GM12878 (cell line): ENCODE results near the gene ATXN7L1. TPM values are rescaled to one million over a fixed set of nuclear protein-coding genes. Genes with fewer than 3 reads are reported as not detected.

Experiments
- ATAC-seq: fragments of 200-7000 bp; cut with Tn5 transposase; 3 replicates; pipeline ENCODE4 v1.9.1; 2020; ENCODE audit warnings: mild to moderate bottlenecking, moderate library complexity
- BruUV-seq: library from RNA; stranded (reverse); fragments of 400-500 nt; replicated peaks from 2 replicates; lab custom pipeline; 2021; lab: Mats Ljungman, UMichigan
- CTCF ChIA-PET: fragments of 300-600 bp; sonication (Branson Sonifier 250); formaldehyde crosslinking; extraction: SDS; loops from one replicate; lab custom pipeline; 2021; ENCODE audit warnings: inconsistent platforms; lab: Yijun Ruan, JAX
- POLR2A ChIA-PET: fragments of 350-600 bp; formaldehyde crosslinking; extraction: SDS; loops from one replicate; lab custom pipeline; 2021; ENCODE audit warnings: inconsistent platforms; lab: Charles Lee
- RAD21 ChIA-PET: fragments of 300-600 bp; sonication (Branson Sonifier 250); formaldehyde crosslinking; loops from one replicate; lab custom pipeline; 2023; ENCODE audit warnings: antibody characterized with exemption; ENCODE audit not compliant: unreplicated experiment; lab: Charles Lee
- SMC1A ChIA-PET: fragments of 300-600 bp; sonication (Branson Sonifier 250); formaldehyde crosslinking; loops from one replicate; lab custom pipeline; 2023; ENCODE audit not compliant: unreplicated experiment, uncharacterized antibody; lab: Charles Lee
- DNase-seq: peaks from one replicate; pipeline ENCODE4 v3.0.0-alpha.2; 2011; ENCODE audit warnings: low read depth, low spot score
- FAIRE-seq: peaks from 3 replicates; lab custom pipeline; 2011; peaks lifted over from hg19 to GRCh38; lab: Jason Lieb, UNC
- H2AFZ ChIP-seq: 2 replicates; pipeline ENCODE4 v1.6.0; 2011; ENCODE audit warnings: low read depth, low read length, control low read depth; ENCODE audit not compliant: control insufficient read depth
- H3K27ac ChIP-seq: 2 replicates; pipeline ENCODE4 v1.5.1; 2011; ENCODE audit warnings: control low read depth; ENCODE audit not compliant: control insufficient read depth, insufficient read depth
- H3K27me3 ChIP-seq, 2 experiments: replicated peaks in 1 of 2; 2 replicates each; pipeline versions ENCODE4 v1.6.0 to v1.6.1; 2011; ENCODE audit warnings: low read length in 1 of 2; ENCODE audit not compliant: control insufficient read depth in 2 of 2, insufficient read depth in 2 of 2
- H3K36me3 ChIP-seq, 2 experiments: 2 replicates each; pipeline ENCODE4 v1.5.1; 2011; ENCODE audit warnings: low read length in 1 of 2; ENCODE audit not compliant: control insufficient read depth in 2 of 2, insufficient read depth in 2 of 2
- H3K4me1 ChIP-seq: 2 replicates; pipeline ENCODE4 v1.6.1; 2011; ENCODE audit warnings: mild to moderate bottlenecking, low read length, moderate library complexity, mixed read lengths; ENCODE audit not compliant: control insufficient read depth, insufficient read depth
- H3K4me2 ChIP-seq: 2 replicates; pipeline ENCODE4 v1.6.0; 2011; ENCODE audit warnings: control low read depth; ENCODE audit not compliant: control insufficient read depth, insufficient read depth
- H3K4me3 ChIP-seq: fragments of 200-600 bp; sonication (generic); 2 replicates; pipeline ENCODE4 v1.5.1; 2016
- H3K79me2 ChIP-seq: 2 replicates; pipeline ENCODE4 v1.6.0; 2011; ENCODE audit warnings: low read length; ENCODE audit not compliant: control insufficient read depth, insufficient read depth
- H3K9ac ChIP-seq: 2 replicates; pipeline ENCODE4 v1.8.0; 2011; ENCODE audit warnings: low read length, control low read depth, mixed read lengths; ENCODE audit not compliant: control insufficient read depth, insufficient read depth
- H3K9me3 ChIP-seq: replicated peaks from 3 replicates; pipeline ENCODE4 v1.5.1; 2011; ENCODE audit warnings: mild to moderate bottlenecking, low read length; ENCODE audit not compliant: control insufficient read depth, insufficient read depth
- H4K20me1 ChIP-seq: 2 replicates; pipeline ENCODE4 v1.6.0; 2011; ENCODE audit not compliant: control insufficient read depth, insufficient read depth
- ELK1 ChIP-seq: IDR thresholded peaks from 2 replicates; pipeline ENCODE4 v1.6.1; 2012; ENCODE audit warnings: low read depth, low read length, improper control_type of control experiment
- NFIC ChIP-seq: IDR thresholded peaks from 2 replicates; pipeline ENCODE4 v1.6.1; 2012; ENCODE audit warnings: low read depth, mild to moderate bottlenecking, inconsistent platforms, low read length, moderate library complexity
- USF1 ChIP-seq: IDR thresholded peaks from 2 replicates; pipeline ENCODE4 v1.6.1; 2011; ENCODE audit warnings: borderline replicate concordance, low read depth, mild to moderate bottlenecking, moderate library complexity, mixed read lengths, low read length; ENCODE audit not compliant: insufficient read depth; ENCODE audit errors: extremely low read length
- WGBS: methylation state at CpG from one replicate; pipeline ENCODE4 v1.1.6; 2016; ENCODE audit warnings: low lambda C conversion rate; ENCODE audit not compliant: insufficient replicate concordance, insufficient coverage; ENCODE audit errors: missing lambda C conversion rate; 5-methylcytosine and 5-hydroxymethylcytosine counted together
- in situ Hi-C: fragments of 300-500 bp; cut with MboI; formaldehyde crosslinking; loops from 9 replicates; pipeline ENCODE4 v1.14.3; 2018; ENCODE audit warnings: mixed read lengths
- intact Hi-C: fragments of 100-400 bp; cut with micrococcal nuclease; formaldehyde crosslinking; loops from one replicate; pipeline ENCODE4 v1.14.2; 2022; ENCODE audit not compliant: unreplicated experiment
- polyA plus RNA-seq, 11 experiments: library from polyadenylated mRNA; depleted of rRNA in 4 of 11; unstranded in 6 of 11; stranded (reverse) in 5 of 11; fragments of >200 nt; fragmentation: Nextera tagmentation in 4 of 11; fragmentation: Illumina TruSeq in 1 of 11; extraction: Ambion mirVana in 4 of 11; extraction: Trizol in 1 of 11; gene quantifications; 1 replicate in 1 of 11; 2 replicates in 10 of 11; pipeline versions ENCODE4 v1.2.1 to v1.2.3, GENCODE V29; 2011 to 2016; ENCODE audit warnings: inconsistent platforms in 2 of 11, missing spikeins in 2 of 11, low read depth in 1 of 11
- total RNA-seq, 4 experiments: library from RNA; depleted of rRNA in 3 of 4; stranded (reverse); fragments of >200 nt in 3 of 4; fragmentation: Illumina TruSeq in 1 of 4; extraction: Trizol in 1 of 4; gene quantifications; 2 replicates each; pipeline versions ENCODE4 v1.2.1 to v1.2.3, GENCODE V29; 2013 to 2021

ATXN7L1 gene
- total and polyA plus RNA-seq, 10 of the 15 experiments (the other 5 are each of a cell fraction or from before 2014, with no cell fraction given) = 0.40 to 2.9 (median 1.2) TPM

- Histone ChIP-seq H3K9me3 (no peaks in the 10 kb centered on the region), H3K4me2 (no peak overlapping the region), H4K20me1 (no peaks in the 10 kb centered on the region)
- 59% methylated on average over 16 of the region's 16 CpGs for WGBS
- in situ Hi-C loops = no loop called here
- ATAC-seq = no peak
- ChIA-PET RAD21 (no interaction called here), SMC1A (no interaction called here)
- intact Hi-C loops = no loop called here
- TF ChIP-seq NFIC (no peak), USF1 (no peak), ELK1 (no peak)
- TF ChIP-seq, all 136 proteins: peak for 0
- no peaks in the 10 kb centered on the region for H3K27me3 ChIP-seq
- no peaks in the 10 kb centered on the region for H3K4me1 ChIP-seq
- no peaks in the 10 kb centered on the region for H3K79me2 ChIP-seq
- H3K9ac ChIP-seq = no peak overlapping the region
- BruUV-seq = no TSS peak
- no peak for FAIRE-seq
- H2AFZ ChIP-seq = no peak overlapping the region
- ChIA-PET CTCF (no interaction called here), POLR2A (no interaction called here)
- no peak overlapping the region for H3K27ac ChIP-seq
- no peaks in the 10 kb centered on the region for H3K36me3 ChIP-seq
- no peak for DNase-seq
- no peak overlapping the region for H3K4me3 ChIP-seq
Observed at GRCh38 chr7:105611856-105612775, 264.3 kb downstream of the ATXN7L1 start.
